H1 (cell line): ENCODE data around the gene LGALS3. TPM values are rescaled to one million over a fixed set of nuclear protein-coding genes. Genes with fewer than 3 reads are reported as not detected.
A peak's percentile ranks its signal among the peaks of the same experiment; 100 is the strongest.

Experiments
- CTCF ChIA-PET: fragments of 300-600 bp; sonication (Branson Sonifier 250); formaldehyde crosslinking; loops from one replicate; lab custom pipeline; 2021; ENCODE audit not compliant: partially characterized antibody; lab: Charles Lee
- POLR2A ChIA-PET: fragments of 300-600 bp; sonication (Branson Sonifier 250); formaldehyde crosslinking; loops from one replicate; lab custom pipeline; 2021; ENCODE audit warnings: inconsistent platforms; ENCODE audit not compliant: partially characterized antibody; lab: Charles Lee
- DNase-seq, 2 experiments: peaks; one replicate each; pipeline versions ENCODE4 v3.0.0 to v3.0.0-alpha.2; 2010 to 2022; ENCODE audit warnings: low spot score in 2 of 2, low read depth in 1 of 2, mixed read lengths in 1 of 2
- FAIRE-seq: peaks from 2 replicates; lab custom pipeline; 2011; peaks lifted over from hg19 to GRCh38; lab: Jason Lieb, UNC
- H2AFZ ChIP-seq: 2 replicates; pipeline ENCODE4 v1.8.1; 2012; ENCODE audit warnings: low read length, inconsistent platforms
- H2AK5ac ChIP-seq: 2 replicates; pipeline ENCODE4 v1.6.1; 2013; ENCODE audit warnings: low read depth, low read length
- H2BK120ac ChIP-seq: replicated peaks from 2 replicates; pipeline ENCODE3; 2013; ENCODE audit warnings: low read depth, low read length, inconsistent platforms
- H2BK12ac ChIP-seq: 2 replicates; pipeline ENCODE4 v1.6.1; 2013; ENCODE audit warnings: low read depth, low read length
- H2BK15ac ChIP-seq: 2 replicates; pipeline ENCODE4 v1.6.1; 2013; ENCODE audit warnings: low read length
- H2BK20ac ChIP-seq: 2 replicates; pipeline ENCODE4 v1.6.1; 2013; ENCODE audit warnings: low read length
- H2BK5ac ChIP-seq: 2 replicates; pipeline ENCODE4 v1.6.1; 2013; ENCODE audit warnings: low read depth, low read length
- H3K14ac ChIP-seq: 2 replicates; pipeline ENCODE4 v1.6.1; 2013; ENCODE audit warnings: inconsistent platforms; ENCODE audit not compliant: insufficient read length
- H3K18ac ChIP-seq: 2 replicates; pipeline ENCODE4 v1.6.1; 2013; ENCODE audit warnings: low read length; ENCODE audit errors: extremely low read depth
- H3K23ac ChIP-seq: 2 replicates; pipeline ENCODE4 v1.6.1; 2013; ENCODE audit warnings: inconsistent platforms; ENCODE audit not compliant: insufficient read length
- H3K23me2 ChIP-seq: 2 replicates; pipeline ENCODE4 v1.6.1; 2013; ENCODE audit warnings: low read depth, low read length
- H3K27ac ChIP-seq: 2 replicates; pipeline ENCODE4 v1.6.1; 2011; ENCODE audit warnings: low read depth, low read length, inconsistent platforms
- H3K27me3 ChIP-seq, 4 experiments: replicated peaks in 1 of 4; 1 replicate in 1 of 4; 2 replicates in 3 of 4; pipeline versions ENCODE4 v1.6.1 to v1.8.1; 2011 to 2013; ENCODE audit warnings: low read length in 3 of 4, mild to moderate bottlenecking in 3 of 4, inconsistent platforms in 2 of 4, mixed read lengths in 2 of 4, moderate library complexity in 1 of 4; ENCODE audit not compliant: control insufficient read depth in 3 of 4, insufficient read depth in 3 of 4; ENCODE audit errors: extremely low read depth in 1 of 4
- H3K36me3 ChIP-seq, 4 experiments: 2 replicates each; pipeline versions ENCODE4 v1.6.1 to v1.8.1; 2011 to 2013; ENCODE audit warnings: mild to moderate bottlenecking in 4 of 4, low read length in 3 of 4, moderate library complexity in 2 of 4, control low read depth in 1 of 4, inconsistent platforms in 1 of 4; ENCODE audit not compliant: insufficient read depth in 4 of 4, control insufficient read depth in 2 of 4
- H3K4ac ChIP-seq: replicated peaks from 2 replicates; pipeline ENCODE3; 2013; ENCODE audit warnings: low read length, low read depth, mixed read lengths, inconsistent platforms; ENCODE audit not compliant: insufficient read length
- H3K4me1 ChIP-seq, 4 experiments: replicated peaks in 1 of 4; 1 replicate in 1 of 4; 2 replicates in 3 of 4; pipeline versions ENCODE4 v1.6.1 to v1.8.1; 2011 to 2013; ENCODE audit warnings: low read length in 3 of 4, inconsistent platforms in 2 of 4, mixed read lengths in 1 of 4; ENCODE audit not compliant: insufficient read depth in 4 of 4, control insufficient read depth in 3 of 4
- H3K4me2 ChIP-seq, 2 experiments: 2 replicates each; pipeline versions ENCODE4 v1.6.1 to v1.8.1; 2011 to 2013; ENCODE audit warnings: low read depth in 2 of 2, low read length in 2 of 2, control low read depth in 1 of 2, inconsistent platforms in 1 of 2, mild to moderate bottlenecking in 1 of 2; ENCODE audit not compliant: insufficient read depth in 1 of 2
- H3K4me3 ChIP-seq, 4 experiments: fragments of 200-600, 300-600 bp in 1 of 4; sonication (generic), shearing (Covaris generic), sonication (Bioruptor Twin) in 1 of 4; 2 replicates each; pipeline versions ENCODE4 v1.5.1 to v1.8.1; 2011 to 2016; ENCODE audit warnings: low read length in 4 of 4, low read depth in 3 of 4, control low read depth in 2 of 4, inconsistent platforms in 2 of 4, mild to moderate bottlenecking in 2 of 4, mixed read lengths in 1 of 4, moderate library complexity in 1 of 4; ENCODE audit not compliant: insufficient read depth in 2 of 4; ENCODE audit errors: extremely low read depth in 1 of 4
- H3K56ac ChIP-seq: replicated peaks from 2 replicates; pipeline ENCODE3; 2013; ENCODE audit warnings: low read depth, mild to moderate bottlenecking, mixed read lengths, low read length, inconsistent platforms; ENCODE audit not compliant: insufficient read length
- H3K79me1 ChIP-seq: 2 replicates; pipeline ENCODE4 v1.6.1; 2013; ENCODE audit warnings: low read depth, low read length, control low read depth
- H3K79me2 ChIP-seq, 2 experiments: 2 replicates each; pipeline versions ENCODE4 v1.6.1 to v1.8.1; 2012 to 2013; ENCODE audit warnings: low read length in 2 of 2, mild to moderate bottlenecking in 2 of 2, inconsistent platforms in 1 of 2; ENCODE audit not compliant: insufficient read depth in 2 of 2, control insufficient read depth in 1 of 2
- H3K9ac ChIP-seq, 4 experiments: replicated peaks in 1 of 4; 1 replicate in 1 of 4; 2 replicates in 3 of 4; pipeline versions ENCODE4 v1.6.1 to v1.8.1; 2011 to 2013; ENCODE audit warnings: low read depth in 3 of 4, low read length in 3 of 4, control low read depth in 2 of 4, mild to moderate bottlenecking in 2 of 4, moderate library complexity in 2 of 4, inconsistent platforms in 1 of 4; ENCODE audit errors: extremely low read depth in 1 of 4
- H3K9me3 ChIP-seq, 2 experiments: 2 replicates each; pipeline versions ENCODE4 v1.6.1 to v1.8.1; 2012 to 2013; ENCODE audit warnings: mild to moderate bottlenecking in 2 of 2, moderate library complexity in 2 of 2, control low read depth in 1 of 2, inconsistent platforms in 1 of 2, low read depth in 1 of 2, low read length in 1 of 2, mixed read lengths in 1 of 2; ENCODE audit not compliant: insufficient read depth in 2 of 2
- H4K20me1 ChIP-seq, 2 experiments: replicated peaks in 1 of 2; 2 replicates each; pipeline versions ENCODE3 to v1.8.1; 2011 to 2013; ENCODE audit warnings: inconsistent platforms in 2 of 2, low read length in 2 of 2, mild to moderate bottlenecking in 1 of 2; ENCODE audit not compliant: insufficient read depth in 2 of 2, control insufficient read depth in 1 of 2
- H4K5ac ChIP-seq: 2 replicates; pipeline ENCODE4 v1.6.1; 2013; ENCODE audit warnings: low read length, low read depth, mixed read lengths, inconsistent platforms; ENCODE audit not compliant: insufficient read length
- H4K8ac ChIP-seq: 2 replicates; pipeline ENCODE4 v1.8.0; 2013; ENCODE audit warnings: mild to moderate bottlenecking, moderate library complexity, low read length, inconsistent platforms; ENCODE audit not compliant: insufficient read depth; ENCODE audit errors: extremely low read depth
- H4K91ac ChIP-seq: replicated peaks from 2 replicates; pipeline ENCODE3; 2013; ENCODE audit warnings: low read length, mixed read lengths, inconsistent platforms; ENCODE audit not compliant: insufficient read length
- CBX8 ChIP-seq: fragments of 300-800, 300-1000 bp; sonication (generic); IDR thresholded peaks from 2 replicates; pipeline ENCODE4 v1.7.1; 2016; ENCODE audit warnings: low read depth, low read length, borderline replicate concordance
- CTCF ChIP-seq, 3 experiments: IDR thresholded peaks; 1 replicate in 2 of 3; 2 replicates in 1 of 3; pipeline versions ENCODE4 v1.5.1 to v1.6.1; 2011; ENCODE audit warnings: low read length in 3 of 3, mild to moderate bottlenecking in 3 of 3, inconsistent platforms in 2 of 3, low read depth in 1 of 3, moderate library complexity in 1 of 3; ENCODE audit not compliant: insufficient read depth in 1 of 3; ENCODE audit errors: control extremely low read depth in 1 of 3
- FOSL1 ChIP-seq: IDR thresholded peaks from 2 replicates; pipeline ENCODE4 v1.6.1; 2011; ENCODE audit warnings: mild to moderate bottlenecking, low read depth, low read length, moderate library complexity; ENCODE audit not compliant: insufficient read depth
- NRF1 ChIP-seq: IDR thresholded peaks from 2 replicates; pipeline ENCODE4 v1.6.1; 2011; ENCODE audit warnings: mild to moderate bottlenecking, low read depth, low read length, improper control_type of control experiment
- RXRA ChIP-seq: IDR thresholded peaks from 2 replicates; pipeline ENCODE4 v1.6.1; 2011; ENCODE audit warnings: low read depth, mild to moderate bottlenecking, low read length, moderate library complexity; ENCODE audit not compliant: insufficient read depth
- SIN3A ChIP-seq, 2 experiments: IDR thresholded peaks in 1 of 2; conservative IDR thresholded peaks in 1 of 2; 2 replicates each; pipeline ENCODE4 v1.6.1; 2011 to 2012; ENCODE audit warnings: low read length in 2 of 2, improper control_type of control experiment in 1 of 2, low read depth in 1 of 2, mild to moderate bottlenecking in 1 of 2
- SIX5 ChIP-seq: IDR thresholded peaks from 2 replicates; pipeline ENCODE4 v1.6.1; 2011; ENCODE audit warnings: mild to moderate bottlenecking, low read depth, low read length
- WGBS, 2 experiments: shearing (Covaris generic) in 1 of 2; methylation state at CpG; one replicate each; pipeline versions ENCODE4 v1.1.6 to v1.1.7; 2013 to 2015; ENCODE audit warnings: low lambda C conversion rate in 2 of 2, mixed read lengths in 2 of 2, inconsistent platforms in 1 of 2, low coverage in 1 of 2, missing lambda C conversion rate in 1 of 2; ENCODE audit not compliant: insufficient replicate concordance in 2 of 2, insufficient coverage in 1 of 2, insufficient read length in 1 of 2; ENCODE audit errors: extremely low coverage in 1 of 2, missing lambda C conversion rate in 1 of 2; 5-methylcytosine and 5-hydroxymethylcytosine counted together
- polyA plus RNA-seq, 7 experiments: library from polyadenylated mRNA; depleted of rRNA in 3 of 7; stranded (reverse) in 5 of 7; unstranded in 2 of 7; fragments of >200 nt in 5 of 7; fragments of 200-250 nt in 2 of 7; gene quantifications; 1 replicate in 5 of 7; 2 replicates in 1 of 7; 4 replicates in 1 of 7; pipeline versions ENCODE4 v1.2.1 to v1.2.3, GENCODE V29; 2011 to 2013; ENCODE audit warnings: missing spikeins in 2 of 7, mixed read lengths in 2 of 7
- total RNA-seq: library from RNA; stranded (reverse); fragmentation: NEBNext Ultra II Directional; extraction: Animal tissue kit (Norgen Biotek cat#: 25700); gene quantifications from 2 replicates; pipeline ENCODE4 v1.2.1, GENCODE V29; 2021
- TF ChIP-seq, protein P1 (sequence below): IDR thresholded peaks from 2 replicates; pipeline ENCODE4 v1.6.1; 2012; ENCODE audit warnings: low read length, inconsistent platforms

Gene LGALS3
- total and polyA plus RNA-seq, 2 of the 8 experiments (the other 6 are each of a cell fraction or from before 2014, with no cell fraction given), result 9.7 to 14.5 TPM

- Histone ChIP-seq H3K27me3 (no peaks in the 10 kb centered on the region), H3K9me3 (no peaks in the 10 kb centered on the region), H2AK5ac (no peak overlapping the region), H3K18ac (no peak overlapping the region), H3K4me1 (peaks cover 0 to 13% (median 8%) of the 10 kb centered on the region in 4 experiments; a peak in 5 of 7 replicates), H3K9ac (no peak overlapping the region), H2AFZ (no peak overlapping the region), H2BK12ac (no peak overlapping the region), H2BK15ac (no peak overlapping the region; the same call in 1 of the 2 replicates), H2BK120ac (no peak overlapping the region), H4K20me1 (no peaks in the 10 kb centered on the region), H3K4me3 (no peak overlapping the region), H3K4me2 (no peak overlapping the region), H3K79me1 (no peaks in the 10 kb centered on the region), H3K14ac (no peak overlapping the region), H3K23me2 (no peaks in the 10 kb centered on the region), H2BK5ac (no peak overlapping the region), H2BK20ac (no peak overlapping the region), H3K23ac (no peak overlapping the region), H4K5ac (no peak overlapping the region), H3K56ac (no peak overlapping the region), H4K8ac (no peak overlapping the region), H3K4ac (no peak overlapping the region), H3K36me3 (no peaks in the 10 kb centered on the region), H4K91ac (no peak overlapping the region), H3K27ac (no peak overlapping the region), H3K79me2 (no peaks in the 10 kb centered on the region)
- no peak for FAIRE-seq
- POLR2A ChIA-PET, result interaction anchor here (0.9 kb wide), 2 partner anchors 20 to 25 kb away, joined by 3 to 6 read pairs; no protein-coding TSS in a partner anchor
- TF ChIP-seq CBX8 (no peak), NRF1 (no peak), FOSL1 (no peak), SIX5 (no peak), SIN3A (conservative IDR thresholded peaks at IDR 0.05 in 1 of 2, IDR thresholded peaks at IDR 0.05 in 1 of 2; ENCODE audit: low read depth in 1 of 2, low read length in 2 of 2) (no peak), RXRA (no peak), CTCF (IDR thresholded peaks at IDR 0.05; ENCODE audit: control extremely low read depth in 1 of 3, insufficient read depth in 1 of 3, low read depth in 1 of 3, low read length in 3 of 3) (peak in 1 of 3 experiments; percentile 18; a peak in 1 of 4 replicates)
- TF ChIP-seq, protein P1, sequence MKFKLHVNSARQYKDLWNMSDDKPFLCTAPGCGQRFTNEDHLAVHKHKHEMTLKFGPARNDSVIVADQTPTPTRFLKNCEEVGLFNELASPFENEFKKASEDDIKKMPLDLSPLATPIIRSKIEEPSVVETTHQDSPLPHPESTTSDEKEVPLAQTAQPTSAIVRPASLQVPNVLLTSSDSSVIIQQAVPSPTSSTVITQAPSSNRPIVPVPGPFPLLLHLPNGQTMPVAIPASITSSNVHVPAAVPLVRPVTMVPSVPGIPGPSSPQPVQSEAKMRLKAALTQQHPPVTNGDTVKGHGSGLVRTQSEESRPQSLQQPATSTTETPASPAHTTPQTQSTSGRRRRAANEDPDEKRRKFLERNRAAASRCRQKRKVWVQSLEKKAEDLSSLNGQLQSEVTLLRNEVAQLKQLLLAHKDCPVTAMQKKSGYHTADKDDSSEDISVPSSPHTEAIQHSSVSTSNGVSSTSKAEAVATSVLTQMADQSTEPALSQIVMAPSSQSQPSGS, result no peak
- 85% methylated on average over 10 of the region's 10 CpGs; no CpG with 5 or more reads in 1 of the 2 experiments for WGBS, 2 experiments
- CTCF ChIA-PET, result interaction anchor here (0.7 kb wide), 1 partner anchor 19 kb away, joined by 4 read pairs; no protein-coding TSS in a partner anchor
- no peak for DNase-seq
These were observed 17.8 kb upstream of the LGALS3 start for GRCh38 chr14:55111122-55111708.
